ENCODE results near the gene RNASE8.
"Not testable (repeated sequence)": the region's sequence is repeated elsewhere in the genome, so short reads cannot be mapped to it uniquely, and the experiment has no call there.

RNASE8 gene

GRCh38 chr14:21030531-21030930, 27.1 kb upstream of the RNASE8 start:
- no peak for DNase-seq (ENCODE audit: low read depth)

- no peak for DNase-seq (ENCODE audit: low read depth)
These were observed 25.1 kb upstream of the RNASE8 start for GRCh38 chr14:21032326-21033132.

GRCh38 chr14:21033133-21033698, 24.4 kb upstream of the RNASE8 start:
- DNase-seq (ENCODE audit: low read depth): no peak

GRCh38 chr14:21034707-21035106, 22.9 kb upstream of the RNASE8 start, which contains the start of gene RNASE13:
Gene RNASE13, minus strand, starts transcription at chr14:21034807. Its CDS starts 519 bp downstream, at chr14:21034288.
- DNase-seq (ENCODE audit: low read depth): no peak

- DNase-seq (ENCODE audit: low read depth): no peak
These were observed 20.9 kb upstream of the RNASE8 start for GRCh38 chr14:21036751-21037150.

GRCh38 chr14:21037156-21037555, 20.5 kb upstream of the RNASE8 start:
- DNase-seq (ENCODE audit: low read depth): no peak

- DNase-seq (ENCODE audit: low read depth): no peak
These were observed 18.9 kb upstream of the RNASE8 start for GRCh38 chr14:21038441-21039422.

GRCh38 chr14:21039585-21040369, 17.8 kb upstream of the RNASE8 start:
- DNase-seq (ENCODE audit: low read depth): no peak

- DNase-seq (ENCODE audit: low read depth): no peak
These were observed 17.2 kb upstream of the RNASE8 start for GRCh38 chr14:21040370-21040925.

GRCh38 chr14:21040941-21041340, 16.7 kb upstream of the RNASE8 start:
- not testable (repeated sequence) for DNase-seq (ENCODE audit: low read depth)

GRCh38 chr14:21041676-21042433, 15.8 kb upstream of the RNASE8 start, which contains the start of gene RNASE7:
Gene RNASE7, plus strand, starts transcription at chr14:21042362. Its CDS starts 631 bp downstream, at chr14:21042993.
- no peak for DNase-seq (ENCODE audit: low read depth)

- DNase-seq (ENCODE audit: low read depth): no peak
These were observed 14.7 kb upstream of the RNASE8 start for GRCh38 chr14:21042918-21043317.

- no peak for DNase-seq (ENCODE audit: low read depth)
These were observed 14.1 kb upstream of the RNASE8 start for GRCh38 chr14:21043387-21043973.

GRCh38 chr14:21043974-21044618, 13.5 kb upstream of the RNASE8 start:
- no peak for DNase-seq (ENCODE audit: low read depth)

GRCh38 chr14:21047378-21047781, 10.2 kb upstream of the RNASE8 start:
- no peak for DNase-seq (ENCODE audit: low read depth)

GRCh38 chr14:21048638-21049037, 9.0 kb upstream of the RNASE8 start:
- DNase-seq (ENCODE audit: low read depth): no peak

- DNase-seq (ENCODE audit: low read depth): no peak
These were observed 8.3 kb upstream of the RNASE8 start for GRCh38 chr14:21049271-21049673.

GRCh38 chr14:21050597-21050996, 7.0 kb upstream of the RNASE8 start:
- DNase-seq (ENCODE audit: low read depth): no peak
